ENCODE data around the gene CYFIP1. TPM values are rescaled to one million over a fixed set of nuclear protein-coding genes. Genes with fewer than 3 reads are reported as not detected.

The CYFIP1 gene
- total and polyA plus RNA-seq, 2 of the 13 experiments (the other 11 are each of a cell fraction or from before 2014, with no cell fraction given), result 38.1 to 58.3 TPM

GRCh38 chr15:22838292-22839042 lies 141.7 kb downstream of the CYFIP1 start, which contains the start of gene NIPA2 (continued):
- no peak for TF ChIP-seq CREB3 (CRISPR knock-in tag; IDR thresholded peaks at IDR 0.05)
- TF ChIP-seq ATM (IDR thresholded peaks at IDR 0.05; ENCODE audit: borderline replicate concordance), result no peak
- TF ChIP-seq ATF4 (CRISPR knock-in tag; IDR thresholded peaks at IDR 0.05), result peak in 1 of 2 experiments; percentile 87; a peak in 2 of 4 replicates
- TF ChIP-seq ZNF7 (CRISPR knock-in tag; IDR thresholded peaks at IDR 0.05), result no peak
- TF ChIP-seq PAWR (CRISPR knock-in tag; IDR thresholded peaks at IDR 0.05; ENCODE audit: borderline replicate concordance), result no peak
- peak; percentile 60; the same call in 1 of the 2 replicates for TF ChIP-seq ZNF777 (CRISPR knock-in tag; IDR thresholded peaks at IDR 0.05)
- no peak for TF ChIP-seq ZMAT5 (CRISPR knock-in tag; IDR thresholded peaks at IDR 0.05; ENCODE audit: borderline replicate concordance, low read depth)
- no peak for TF ChIP-seq TBP (CRISPR knock-in tag; IDR thresholded peaks at IDR 0.05)
- TF ChIP-seq NCOA1 (CRISPR knock-in tag; IDR thresholded peaks at IDR 0.05), result no peak
- TF ChIP-seq ZNF33A (CRISPR knock-in tag; IDR thresholded peaks at IDR 0.05; ENCODE audit: borderline replicate concordance), result no peak
- no peak for TF ChIP-seq ZBTB39 (CRISPR knock-in tag; IDR thresholded peaks at IDR 0.05)
- peak; percentile 58; the same call in 1 of the 2 replicates for TF ChIP-seq MXD4 (CRISPR knock-in tag; IDR thresholded peaks at IDR 0.05)
- TF ChIP-seq ZBTB43 (CRISPR knock-in tag; conservative IDR thresholded peaks at IDR 0.05), result no peak
- no peak for TF ChIP-seq ZNF512B (CRISPR knock-in tag; IDR thresholded peaks at IDR 0.05; ENCODE audit: borderline replicate concordance)
- TF ChIP-seq RNF2 (conservative IDR thresholded peaks at IDR 0.05; ENCODE audit: low read depth), result no peak
- no peak for TF ChIP-seq ZBTB26 (CRISPR knock-in tag; IDR thresholded peaks at IDR 0.05; ENCODE audit: borderline replicate concordance)
- no peak for TF ChIP-seq EP300 (IDR thresholded peaks at IDR 0.05; ENCODE audit: low read depth in 2 of 2, low read length in 2 of 2)
- no peak for TF ChIP-seq EP300 (CRISPR knock-in tag; IDR thresholded peaks at IDR 0.05; ENCODE audit: borderline replicate concordance)
- TF ChIP-seq ZNF724P (CRISPR knock-in tag; IDR thresholded peaks at IDR 0.05; ENCODE audit: borderline replicate concordance), result no peak
